PC-3 (cell line): ENCODE measurements around the gene SAMD4A. TPM values are rescaled to one million over a fixed set of nuclear protein-coding genes. Genes with fewer than 3 reads are reported as not detected.

ENCODE experiments used
- ATAC-seq: fragments of 200-7000 bp; cut with Tn5 transposase; 2 replicates; pipeline ENCODE4 v1.9.1; 2020; ENCODE audit warnings: mild to moderate bottlenecking, moderate library complexity
- BruUV-seq: library from RNA; stranded (reverse); fragments of 400-500 nt; replicated peaks from 2 replicates; lab custom pipeline; 2021; lab: Mats Ljungman, UMichigan
- CTCF ChIA-PET: fragments of 300-600 bp; sonication (Branson Sonifier 250); formaldehyde crosslinking; loops from one replicate; lab custom pipeline; 2022; ENCODE audit warnings: antibody characterized with exemption; lab: Charles Lee
- POLR2A ChIA-PET: fragments of 300-600 bp; sonication (Branson Sonifier 250); formaldehyde crosslinking; loops from one replicate; lab custom pipeline; 2022; ENCODE audit warnings: antibody characterized with exemption; ENCODE audit not compliant: unreplicated experiment; lab: Charles Lee
- DNase-seq: peaks from one replicate; pipeline ENCODE4 v3.0.0-alpha.2; 2015
- H2AFZ ChIP-seq: fragments of 300-600 bp; sonication (generic); 2 replicates; pipeline ENCODE4 v1.6.0; 2016; ENCODE audit warnings: antibody characterized with exemption, low read length
- H3F3A ChIP-seq: fragments of 300-600 bp; sonication (generic); one replicate; pipeline ENCODE4 v1.6.0; 2017; ENCODE audit warnings: antibody characterized with exemption, low read length, control low read depth, mild to moderate bottlenecking; ENCODE audit not compliant: unreplicated experiment
- H3K27ac ChIP-seq: fragments of 300-600 bp; sonication (generic); 2 replicates; pipeline ENCODE4 v1.5.1; 2016; ENCODE audit warnings: mild to moderate bottlenecking, low read length
- H3K27me3 ChIP-seq: fragments of 300-600 bp; sonication (generic); 2 replicates; pipeline ENCODE4 v1.6.1; 2016; ENCODE audit warnings: low read length, mixed read lengths
- H3K36me3 ChIP-seq: fragments of 300-600 bp; sonication (generic); 2 replicates; pipeline ENCODE4 v1.6.1; 2016; ENCODE audit warnings: low read depth, mixed run types, low read length, mixed read lengths
- H3K4me1 ChIP-seq: fragments of 300-600 bp; sonication (generic); 2 replicates; pipeline ENCODE4 v1.5.1; 2016; ENCODE audit warnings: low read length; ENCODE audit not compliant: insufficient read depth
- H3K4me2 ChIP-seq: fragments of 300-600 bp; sonication (generic); 2 replicates; pipeline ENCODE4 v1.6.0; 2016; ENCODE audit warnings: low read length
- H3K4me3 ChIP-seq: fragments of 300-600 bp; sonication (generic); 2 replicates; pipeline ENCODE4 v1.5.1; 2016; ENCODE audit warnings: mild to moderate bottlenecking, low read length, mixed read lengths
- H3K79me2 ChIP-seq: fragments of 300-600 bp; sonication (generic); 2 replicates; pipeline ENCODE4 v1.6.1; 2017; ENCODE audit warnings: low read length, mixed read lengths
- H3K9ac ChIP-seq: fragments of 300-600 bp; sonication (generic); 2 replicates; pipeline ENCODE4 v1.6.0; 2016; ENCODE audit warnings: mild to moderate bottlenecking, low read length
- H3K9me2 ChIP-seq: fragments of 300-600 bp; sonication (generic); replicated peaks from 2 replicates; pipeline ENCODE4 v1.6.1; 2016; ENCODE audit warnings: mixed run types, low read length, mixed read lengths
- H3K9me3 ChIP-seq: fragments of 300-600 bp; sonication (generic); 2 replicates; pipeline ENCODE4 v1.6.1; 2016; ENCODE audit warnings: low read length, mixed read lengths
- H4K20me1 ChIP-seq: fragments of 300-600 bp; sonication (generic); 2 replicates; pipeline ENCODE4 v1.6.1; 2016; ENCODE audit warnings: low read length, mixed read lengths
- CTCF ChIP-seq: fragments of 300-600 bp; sonication (generic); conservative IDR thresholded peaks from 2 replicates; pipeline ENCODE4 v1.5.1; 2017; ENCODE audit warnings: antibody characterized with exemption, low read depth, mild to moderate bottlenecking, low read length
- EZH2 ChIP-seq: fragments of 300-600 bp; sonication (generic); IDR thresholded peaks from one replicate; pipeline ENCODE4 v1.6.1; 2017; ENCODE audit warnings: antibody characterized with exemption, mild to moderate bottlenecking, low read length; ENCODE audit not compliant: unreplicated experiment
- EZH2phosphoT487 ChIP-seq: fragments of 300-600 bp; sonication (generic); IDR thresholded peaks from 2 replicates; pipeline ENCODE4 v1.6.1; 2018; ENCODE audit warnings: mild to moderate bottlenecking, antibody characterized with exemption, low read length, borderline replicate concordance
- intact Hi-C: fragments of 100-400 bp; cut with micrococcal nuclease; formaldehyde crosslinking; loops from 2 replicates; pipeline ENCODE4 v1.9.0; 2023
- total RNA-seq: library from RNA; depleted of rRNA; stranded (reverse); fragments of >200 nt; gene quantifications from 2 replicates; pipeline ENCODE4 v1.2.3, GENCODE V29; 2014; rRNA removed

The SAMD4A gene
- total RNA-seq, 1 experiment from 2014 or later: 42.9 TPM

GRCh38 chr14:54840798-54841197 is 273.9 kb downstream of the SAMD4A start:
- CTCF ChIA-PET: no interaction called here
- Histone ChIP-seq H3F3A (no peaks in the 10 kb centered on the region), H3K36me3 (peaks cover 3% of the 10 kb centered on the region), H2AFZ (no peak overlapping the region), H3K4me2 (no peak overlapping the region), H3K4me1 (no peaks in the 10 kb centered on the region), H4K20me1 (no peaks in the 10 kb centered on the region), H3K9ac (no peak overlapping the region), H3K4me3 (no peak overlapping the region), H3K27me3 (no peaks in the 10 kb centered on the region), H3K79me2 (no peaks in the 10 kb centered on the region), H3K27ac (no peak overlapping the region), H3K9me3 (no peaks in the 10 kb centered on the region), H3K9me2 (no peaks in the 10 kb centered on the region)
- ATAC-seq (no peak), DNase-seq (no peak)
- TF ChIP-seq CTCF (no peak), EZH2 (no peak), EZH2phosphoT487 (no peak)
- POLR2A ChIA-PET: no interaction called here
- BruUV-seq: no TSS peak
- intact Hi-C loops: no loop called here

Other genes with a start within 250 kb of the SAMD4A start
- gene CDKN3, start 170.1 kb upstream of the SAMD4A start, total RNA-seq: 354 and 434 TPM in 2 replicates
- gene CNIH1, start 125.8 kb upstream of the SAMD4A start, total RNA-seq: 139 and 194 TPM in 2 replicates
- 45.2 and 85.2 TPM in 2 replicates for gene GMFB, start 78.1 kb upstream of the SAMD4A start, total RNA-seq
- 31.3 and 31.5 TPM in 2 replicates for gene CGRRF1, start 57.2 kb upstream of the SAMD4A start, total RNA-seq